ENCODE measurements around the gene EFS.

GRCh38 chr14:23323838-23324454, 41.0 kb downstream of the EFS start:
- TF ChIP-seq CTCF (IDR thresholded peaks at IDR 0.05; ENCODE audit: low read depth, low read length) (no peak), POLR2A (IDR thresholded peaks at IDR 0.05; ENCODE audit: extremely low read depth, insufficient read length) (no peak), MAX (IDR thresholded peaks at IDR 0.05; ENCODE audit: low read depth, low read length) (no peak)
